Measurements from ENCODE around the gene TCAP. TPM values are rescaled to one million over a fixed set of nuclear protein-coding genes. Genes with fewer than 3 reads are reported as not detected.

The TCAP gene
- polyA plus RNA-seq, 1 donor from 2014 or later = 3.7 TPM

- Histone ChIP-seq H3K27me3 (ENCODE audit: insufficient read depth, low read depth, low read length) (no peaks in the 10 kb centered on the region), H3K27ac (ENCODE audit: low read length) (no peak overlapping the region), H4K20me1 (ENCODE audit: insufficient read depth) (no peaks in the 10 kb centered on the region), H3K79me2 (replicated peaks; ENCODE audit: insufficient read depth, low read length) (peaks cover 18% of the 10 kb centered on the region), H3F3A (ENCODE audit: insufficient read depth, low read length, poor library complexity, severe bottlenecking) (no peaks in the 10 kb centered on the region), H2AFZ (ENCODE audit: low read depth, low read length) (no peak overlapping the region), H3K4me2 (ENCODE audit: low read length) (no peak overlapping the region), H3K36me3 (ENCODE audit: insufficient read depth, low read length) (no peaks in the 10 kb centered on the region), H3K4me3 (ENCODE audit: low read length) (no peak overlapping the region), H3K9ac (ENCODE audit: low read length) (no peak overlapping the region), H3K9me2 (ENCODE audit: insufficient read depth, low read length) (no peaks in the 10 kb centered on the region), H3K9me3 (ENCODE audit: low read length) (no peaks in the 10 kb centered on the region)
- no peak for TF ChIP-seq RAD21 (conservative IDR thresholded peaks at IDR 0.05)
- no peak for TF ChIP-seq POLR2AphosphoS5 (IDR thresholded peaks at IDR 0.05)
- TF ChIP-seq EP300 (conservative IDR thresholded peaks at IDR 0.05; ENCODE audit: poor library complexity, severe bottlenecking) = no peak
- TF ChIP-seq TAF1 (IDR thresholded peaks at IDR 0.05; ENCODE audit: low read depth) = no peak
These were observed 23.3 kb upstream of the TCAP start for GRCh38 chr17:39641883-39642282.

- no peaks in the 10 kb centered on the region for H3F3A ChIP-seq (ENCODE audit: insufficient read depth, low read length, poor library complexity, severe bottlenecking)
- no peak for TF ChIP-seq MXI1 (conservative IDR thresholded peaks at IDR 0.05; ENCODE audit: poor library complexity, severe bottlenecking)
- no peak for TF ChIP-seq RAD21 (conservative IDR thresholded peaks at IDR 0.05)
- no peak for TF ChIP-seq POLR2AphosphoS5 (IDR thresholded peaks at IDR 0.05)
- no peak for TF ChIP-seq SMC3 (conservative IDR thresholded peaks at IDR 0.05; ENCODE audit: poor library complexity)
- TF ChIP-seq EZH2 (IDR thresholded peaks at IDR 0.05; ENCODE audit: borderline replicate concordance, insufficient read depth, low read length, poor library complexity, severe bottlenecking) = no peak
- TF ChIP-seq CTCF (IDR thresholded peaks at IDR 0.05; ENCODE audit: poor library complexity, severe bottlenecking) = no peak
- H3K27ac ChIP-seq (ENCODE audit: low read length) = no peak overlapping the region
- no peak overlapping the region for H2AFZ ChIP-seq (ENCODE audit: low read depth, low read length)
- no peaks in the 10 kb centered on the region for H3K36me3 ChIP-seq (ENCODE audit: insufficient read depth, low read length)
- no peaks in the 10 kb centered on the region for H4K20me1 ChIP-seq (ENCODE audit: insufficient read depth)
- H3K79me2 ChIP-seq (replicated peaks; ENCODE audit: insufficient read depth, low read length) = peaks cover 18% of the 10 kb centered on the region
- H3K9me3 ChIP-seq (ENCODE audit: low read length) = no peaks in the 10 kb centered on the region
- no peaks in the 10 kb centered on the region for H3K9me2 ChIP-seq (ENCODE audit: insufficient read depth, low read length)
- no peak overlapping the region for H3K9ac ChIP-seq (ENCODE audit: low read length)
- no peaks in the 10 kb centered on the region for H3K27me3 ChIP-seq (ENCODE audit: insufficient read depth, low read depth, low read length)
- H3K4me2 ChIP-seq (ENCODE audit: low read length) = no peak overlapping the region
- H3K4me3 ChIP-seq (ENCODE audit: low read length) = no peak overlapping the region
These were observed 22.7 kb upstream of the TCAP start for GRCh38 chr17:39642291-39643074.

GRCh38 chr17:39643271-39643670 is 21.9 kb upstream of the TCAP start:
- no peak overlapping the region for H3K4me2 ChIP-seq (ENCODE audit: low read length)

More at GRCh38 chr17:39643271-39643670, 21.9 kb upstream of the TCAP start:
- H3K4me3 ChIP-seq (ENCODE audit: low read length) = no peak overlapping the region
- H2AFZ ChIP-seq (ENCODE audit: low read depth, low read length) = no peak overlapping the region
- no peaks in the 10 kb centered on the region for H3F3A ChIP-seq (ENCODE audit: insufficient read depth, low read length, poor library complexity, severe bottlenecking)
- no peaks in the 10 kb centered on the region for H3K9me2 ChIP-seq (ENCODE audit: insufficient read depth, low read length)
- H3K79me2 ChIP-seq (replicated peaks; ENCODE audit: insufficient read depth, low read length) = peaks cover 10% of the 10 kb centered on the region
- H3K27ac ChIP-seq (ENCODE audit: low read length) = no peak overlapping the region
- TF ChIP-seq TAF1 (IDR thresholded peaks at IDR 0.05; ENCODE audit: low read depth) (no peak), CTCF (IDR thresholded peaks at IDR 0.05; ENCODE audit: poor library complexity, severe bottlenecking) (no peak), EZH2 (IDR thresholded peaks at IDR 0.05; ENCODE audit: borderline replicate concordance, insufficient read depth, low read length, poor library complexity, severe bottlenecking) (no peak), EP300 (conservative IDR thresholded peaks at IDR 0.05; ENCODE audit: poor library complexity, severe bottlenecking) (no peak), RAD21 (conservative IDR thresholded peaks at IDR 0.05) (no peak), POLR2AphosphoS5 (IDR thresholded peaks at IDR 0.05) (no peak), MXI1 (conservative IDR thresholded peaks at IDR 0.05; ENCODE audit: poor library complexity, severe bottlenecking) (no peak), REST (IDR thresholded peaks at IDR 0.05; ENCODE audit: borderline replicate concordance) (no peak), SMC3 (conservative IDR thresholded peaks at IDR 0.05; ENCODE audit: poor library complexity) (no peak)
- no peaks in the 10 kb centered on the region for H3K27me3 ChIP-seq (ENCODE audit: insufficient read depth, low read depth, low read length)
- H4K20me1 ChIP-seq (ENCODE audit: insufficient read depth) = no peaks in the 10 kb centered on the region
- no peak overlapping the region for H3K9ac ChIP-seq (ENCODE audit: low read length)
- H3K36me3 ChIP-seq (ENCODE audit: insufficient read depth, low read length) = no peaks in the 10 kb centered on the region
- H3K9me3 ChIP-seq (ENCODE audit: low read length) = no peaks in the 10 kb centered on the region

Measured in neural cell (in vitro differentiated cells).